SKM-1 (cell line): ENCODE measurements around the gene ABLIM1.

ENCODE experiments used
- DNase-seq: peaks from one replicate; lab custom pipeline; 2025; ENCODE audit not compliant: unreplicated experiment; lab: John Stamatoyannopoulos, UW

Gene ABLIM1

DNA sequence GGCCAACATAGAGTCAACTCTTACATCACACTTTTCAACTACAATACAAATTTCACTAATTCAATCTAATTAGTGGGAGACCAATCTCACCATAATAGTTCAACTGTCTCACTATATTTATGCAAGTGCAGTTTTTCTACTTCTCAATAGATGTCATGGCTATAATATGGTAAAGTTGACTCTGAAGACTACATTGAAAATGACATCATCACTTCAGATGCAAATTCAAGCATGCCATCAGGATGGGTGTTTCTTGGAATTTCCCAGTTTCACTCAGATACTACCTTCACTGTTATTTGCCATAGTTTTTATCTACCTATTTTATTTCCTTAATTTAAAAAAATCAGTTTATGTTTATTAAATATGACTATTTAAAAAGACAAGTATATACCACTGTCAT, 67.1 kb downstream of the ABLIM1 start:
- no peak for DNase-seq

DNA sequence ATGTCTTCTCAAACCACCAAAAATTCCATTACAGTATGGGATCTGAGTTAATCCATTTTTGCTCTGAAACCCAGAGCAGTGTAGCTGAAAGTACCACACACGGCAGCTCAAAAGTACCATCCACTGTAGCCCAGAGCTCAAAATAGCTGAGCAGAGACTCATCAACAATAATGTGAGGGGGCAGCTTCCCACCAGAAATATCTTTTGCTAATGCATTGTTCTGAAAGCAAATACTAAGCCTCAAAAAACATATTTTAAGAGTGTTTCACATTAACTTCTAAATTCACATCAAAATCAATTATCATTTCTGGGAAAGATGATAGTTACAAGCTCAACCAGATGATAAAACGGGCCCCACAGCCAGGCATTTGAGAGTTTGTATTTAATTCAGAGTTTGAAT, 73.7 kb downstream of the ABLIM1 start:
- no peak for DNase-seq

DNA sequence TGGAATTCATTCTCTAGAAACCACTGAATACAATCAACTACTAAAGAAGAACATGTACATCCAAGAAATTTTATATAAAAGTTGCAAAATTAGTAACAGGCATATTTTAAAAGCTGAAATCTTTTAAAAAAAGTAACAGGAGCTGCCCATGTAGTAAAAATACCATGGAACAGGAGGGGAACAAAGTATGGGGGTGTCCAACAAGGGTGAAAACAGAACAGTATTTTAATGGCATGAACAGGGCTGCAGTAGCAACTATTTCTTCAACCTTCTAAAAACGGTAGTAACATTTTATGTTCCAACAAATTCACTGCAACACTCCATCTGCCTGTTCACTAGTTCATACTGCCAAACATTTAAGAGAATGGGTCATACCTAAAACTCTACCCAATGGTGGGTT, 77.0 kb downstream of the ABLIM1 start:
- no peak for DNase-seq

DNA sequence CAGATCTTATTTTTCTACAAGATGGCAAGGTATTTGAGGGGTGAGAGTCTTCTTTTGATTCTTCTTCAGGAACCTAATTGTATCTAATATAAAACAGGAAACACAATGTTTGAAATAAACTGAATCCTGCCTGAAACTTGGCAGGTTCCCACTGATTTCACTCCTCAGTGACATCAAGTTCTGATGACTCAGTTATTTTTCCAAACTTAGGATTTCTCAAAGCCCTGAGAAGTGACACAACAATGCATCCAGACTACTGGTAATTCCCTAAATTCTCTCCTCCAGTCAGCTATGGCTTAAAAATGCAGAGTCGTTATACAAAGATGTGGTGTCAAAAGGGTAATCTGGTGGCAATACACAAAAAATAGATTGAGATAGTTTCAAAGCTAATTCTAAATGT, 80.9 kb downstream of the ABLIM1 start:
- DNase-seq = no peak

DNA sequence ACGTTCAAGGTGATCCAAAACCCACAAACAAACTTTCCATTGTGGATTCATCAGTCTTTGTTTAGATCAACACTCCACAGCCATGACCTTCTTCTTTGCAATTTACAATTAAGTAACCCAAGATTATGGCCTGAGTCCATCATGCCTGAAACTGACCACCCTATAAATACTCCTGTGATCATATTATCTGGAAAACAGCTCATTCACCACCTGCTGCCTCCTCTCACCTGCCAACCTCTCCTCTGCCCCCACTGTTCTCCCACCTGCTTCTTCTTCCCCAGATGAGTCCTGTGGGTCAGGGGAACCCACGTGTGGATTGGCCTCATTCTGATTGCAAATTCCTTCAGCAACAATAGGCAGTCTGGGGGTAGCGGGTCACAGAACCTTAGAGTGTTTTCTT, 81.4 kb downstream of the ABLIM1 start:
- DNase-seq = no peak

DNA sequence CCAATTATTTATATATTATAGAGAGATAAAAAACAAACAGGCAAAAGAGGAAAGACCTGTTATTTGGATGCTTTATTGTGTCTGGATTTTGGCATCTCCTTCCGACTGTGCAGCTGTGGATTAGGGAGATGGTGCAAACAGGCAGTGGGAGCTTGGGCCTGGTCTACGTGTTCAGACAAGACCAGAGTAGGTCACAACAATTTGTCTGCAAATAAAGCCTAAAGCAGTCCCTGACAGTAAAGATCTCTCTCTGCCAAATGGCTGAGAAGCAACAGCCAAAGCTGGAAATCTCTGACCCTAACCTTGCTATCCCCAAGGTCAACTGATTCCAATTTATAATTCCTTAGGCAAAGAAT, 82.0 kb downstream of the ABLIM1 start:
- DNase-seq = no peak

DNA sequence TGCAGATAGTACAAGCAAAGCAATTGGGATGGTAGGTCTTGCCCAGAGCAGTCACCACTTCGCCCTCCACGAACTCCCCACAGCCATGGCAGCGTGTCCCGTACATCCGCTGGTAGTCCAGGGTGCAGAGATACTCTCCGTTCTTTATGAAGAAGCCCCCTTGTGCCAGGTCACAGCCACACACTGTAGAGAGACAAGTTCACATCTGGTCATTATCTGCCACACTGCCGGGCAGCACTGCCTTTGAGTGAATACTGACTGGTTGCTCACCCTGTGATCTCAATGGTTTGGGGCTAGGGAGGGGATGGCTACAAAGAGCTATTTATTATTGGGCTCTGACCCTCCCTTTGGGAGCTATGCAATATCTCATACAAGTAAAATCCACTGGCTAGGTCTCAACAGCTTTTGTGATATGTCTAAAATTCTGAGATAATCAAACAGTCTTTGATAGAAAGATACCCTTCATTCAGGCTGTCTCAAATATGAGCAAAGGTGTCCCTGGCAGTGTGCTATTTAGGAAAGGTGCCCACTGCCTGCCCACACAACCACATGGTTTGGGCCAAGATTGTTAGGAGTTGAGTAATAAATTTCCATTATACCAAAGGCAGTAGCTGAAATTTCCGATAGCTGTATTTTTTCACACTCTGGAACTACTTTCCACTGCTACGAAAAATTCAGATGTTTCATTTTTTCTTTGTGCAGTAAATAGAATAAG, 82.5 kb downstream of the ABLIM1 start:
- DNase-seq = no peak

DNA sequence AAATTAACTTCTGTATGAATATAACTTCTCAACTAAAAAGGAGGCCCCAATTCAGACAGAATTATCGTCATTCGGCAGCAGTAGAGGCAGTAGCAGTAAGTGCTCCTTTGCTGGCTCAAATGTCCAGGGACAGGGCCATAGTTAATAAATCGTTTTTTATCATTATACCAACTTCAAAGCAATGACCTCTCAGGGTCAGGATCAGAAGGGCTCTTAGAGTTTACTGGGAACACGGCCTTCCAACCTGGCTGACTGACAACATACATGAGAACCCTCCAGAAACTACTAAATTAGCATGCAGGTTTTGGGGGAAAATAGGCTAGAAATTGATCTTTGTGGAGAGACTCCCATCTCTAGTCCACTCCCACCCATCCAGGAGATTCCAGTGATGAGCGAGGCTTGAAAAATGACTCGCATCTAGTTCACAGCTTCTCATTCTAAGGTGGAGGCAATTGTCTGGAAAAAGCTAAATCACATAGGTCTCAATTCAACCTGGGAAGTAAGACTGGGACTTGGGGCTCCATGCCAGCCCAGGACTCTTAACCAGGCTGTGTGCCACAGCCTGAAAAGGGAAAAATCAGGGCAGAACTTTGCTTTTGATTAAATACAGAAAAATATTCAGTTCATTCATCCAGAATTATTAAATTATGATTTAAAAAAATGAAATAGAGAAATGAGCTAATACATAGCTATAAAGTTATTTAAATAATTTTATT, 84.6 kb downstream of the ABLIM1 start:
- DNase-seq = no peak

DNA sequence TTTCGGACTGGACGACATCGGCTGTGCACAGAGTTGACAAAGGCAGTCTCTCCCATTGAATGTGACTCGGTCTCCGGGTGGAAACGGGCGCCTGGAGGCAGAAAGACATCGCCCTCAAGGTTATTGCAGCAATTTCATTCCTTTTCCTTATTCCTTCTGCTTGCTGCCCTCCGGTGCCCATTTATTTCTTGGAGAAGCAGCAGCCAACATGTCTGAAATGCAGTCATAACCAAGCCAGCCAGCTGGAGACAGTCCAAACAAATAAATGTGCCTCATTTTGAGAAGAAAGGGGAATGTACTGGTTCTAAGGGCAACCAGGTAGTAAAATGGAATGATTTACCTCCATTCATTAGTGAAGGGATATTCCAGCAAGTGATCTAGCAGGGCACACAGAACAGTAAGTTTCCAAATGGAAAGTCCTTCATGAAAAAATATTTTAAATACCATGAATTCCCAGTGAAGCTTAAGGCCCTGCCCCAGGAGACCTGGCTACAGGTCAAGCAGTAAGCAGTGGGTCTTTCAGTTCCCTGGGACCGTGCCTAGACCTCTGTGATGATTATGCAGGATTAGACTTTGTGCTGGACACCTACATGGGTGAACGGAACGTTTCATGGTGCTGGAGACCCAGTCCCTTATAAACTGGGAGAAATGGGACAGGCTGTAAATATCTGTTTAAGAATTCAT, 86.6 kb downstream of the ABLIM1 start:
- no peak for DNase-seq

DNA sequence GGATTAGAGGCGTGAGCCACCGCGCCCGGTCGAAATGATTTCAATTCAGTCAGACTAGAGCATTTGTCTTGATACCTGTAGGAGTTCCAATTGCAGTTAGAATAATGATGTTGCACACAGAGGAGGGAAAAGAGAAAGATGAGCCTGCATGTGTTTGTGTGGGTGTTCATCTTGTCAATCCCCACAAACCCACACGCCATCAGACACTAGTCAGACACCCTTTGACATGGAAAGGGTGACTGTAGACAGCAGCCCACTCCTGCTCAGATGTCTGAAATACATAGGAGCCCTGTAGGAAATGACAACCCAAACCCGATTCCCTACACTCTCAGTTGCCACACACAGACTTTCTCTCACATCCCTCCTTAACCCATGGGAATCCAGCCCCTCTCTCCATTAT, 92.0 kb downstream of the ABLIM1 start:
- no peak for DNase-seq

DNA sequence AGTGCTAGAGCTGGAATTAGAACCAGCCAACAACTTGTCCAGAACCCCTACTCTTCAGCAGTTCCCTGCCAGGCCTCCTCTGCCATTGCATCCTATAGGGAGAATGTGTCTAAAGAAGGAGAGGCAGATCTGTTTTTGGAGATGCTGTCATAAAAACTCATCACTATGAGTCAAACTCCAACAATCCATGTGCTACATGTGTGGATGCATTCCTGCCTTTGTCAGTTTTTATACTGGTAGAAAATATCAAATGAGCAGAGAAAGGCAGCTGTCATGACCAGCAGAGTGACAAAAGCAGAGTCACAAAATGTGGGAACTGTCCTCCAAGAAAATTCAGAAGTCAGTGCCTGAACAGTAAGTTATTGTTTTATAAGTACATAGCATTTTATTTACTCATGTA, 93.0 kb downstream of the ABLIM1 start:
- no peak for DNase-seq

DNA sequence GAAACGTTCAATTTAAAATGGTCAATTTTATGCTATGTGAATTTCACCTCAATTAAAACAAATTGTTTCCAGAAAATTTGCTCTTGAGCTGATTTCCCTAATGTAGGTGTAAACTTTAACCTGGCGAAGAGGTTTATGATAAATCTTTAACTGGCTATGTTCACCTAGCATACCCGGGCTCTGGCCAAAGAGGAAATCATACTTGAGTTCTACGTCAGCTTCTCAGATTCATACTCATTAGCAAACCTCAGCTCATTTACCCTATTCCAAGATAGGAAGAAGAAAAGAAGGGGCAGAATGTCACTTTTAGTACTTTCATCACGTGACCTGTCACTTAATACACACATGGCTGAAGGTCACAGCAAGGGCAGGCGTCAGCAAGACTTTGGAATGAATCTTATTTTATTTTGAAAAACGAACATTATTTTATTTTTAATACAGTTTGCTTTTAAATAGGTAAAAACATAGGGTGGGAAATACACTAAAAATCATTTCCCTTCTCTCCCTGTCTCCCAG, 97.0 kb downstream of the ABLIM1 start:
- DNase-seq = no peak

DNA sequence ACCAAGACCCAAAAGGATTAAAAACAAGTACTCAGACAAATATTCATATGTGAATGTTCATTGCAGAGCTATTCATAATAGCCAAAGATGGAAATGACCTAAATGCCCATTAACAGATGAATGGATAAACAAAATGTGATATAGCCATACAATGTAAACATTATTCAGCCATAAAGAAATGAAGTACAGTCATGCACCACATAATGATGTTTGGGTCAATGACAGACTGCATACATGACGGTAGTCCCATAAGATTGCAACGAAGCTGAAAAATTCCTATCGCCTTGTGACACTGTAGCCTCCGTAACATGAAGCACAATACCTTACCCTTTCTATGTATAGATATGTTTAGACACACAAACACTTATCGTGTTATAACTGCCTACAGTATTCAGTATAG, 97.9 kb downstream of the ABLIM1 start:
- DNase-seq = no peak

DNA sequence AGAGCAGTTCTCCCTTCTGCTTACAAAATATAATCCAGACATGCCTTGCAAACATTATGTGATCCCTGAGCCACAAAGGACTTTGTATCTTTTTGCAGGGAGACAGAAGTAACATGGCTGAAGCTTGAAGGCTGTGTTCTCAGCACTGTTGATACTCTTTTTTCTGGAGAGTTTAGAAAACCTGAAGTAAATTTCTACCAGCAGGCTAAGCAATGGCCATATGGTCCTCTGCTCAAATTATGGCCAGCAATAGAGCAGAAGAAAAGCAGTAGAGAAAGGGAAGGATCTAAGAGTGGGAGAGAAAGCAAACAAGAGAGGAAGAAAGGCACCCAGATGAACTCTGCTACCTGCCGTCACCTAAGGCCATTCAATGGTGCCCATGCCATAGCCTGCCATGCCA, 98.4 kb downstream of the ABLIM1 start:
- DNase-seq = no peak

DNA sequence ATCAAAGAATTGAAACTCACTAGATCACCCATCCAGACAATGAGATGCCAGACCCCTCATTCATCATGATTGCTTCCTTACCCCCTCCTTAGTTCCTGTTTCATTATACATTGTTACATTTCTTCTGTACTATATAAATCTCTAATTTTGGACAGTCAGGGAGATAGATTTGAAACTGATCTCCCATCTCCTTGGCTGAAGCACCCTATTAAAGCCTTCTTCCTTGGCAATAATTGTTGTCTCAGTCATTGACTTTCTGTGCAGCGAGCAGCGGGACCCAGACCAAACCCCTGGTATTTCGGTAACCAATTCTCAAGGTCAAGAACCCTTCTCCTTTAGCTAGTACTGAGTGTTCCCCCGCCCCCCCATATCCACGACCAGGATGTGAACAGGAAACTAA, 100.2 kb downstream of the ABLIM1 start:
- no peak for DNase-seq

DNA sequence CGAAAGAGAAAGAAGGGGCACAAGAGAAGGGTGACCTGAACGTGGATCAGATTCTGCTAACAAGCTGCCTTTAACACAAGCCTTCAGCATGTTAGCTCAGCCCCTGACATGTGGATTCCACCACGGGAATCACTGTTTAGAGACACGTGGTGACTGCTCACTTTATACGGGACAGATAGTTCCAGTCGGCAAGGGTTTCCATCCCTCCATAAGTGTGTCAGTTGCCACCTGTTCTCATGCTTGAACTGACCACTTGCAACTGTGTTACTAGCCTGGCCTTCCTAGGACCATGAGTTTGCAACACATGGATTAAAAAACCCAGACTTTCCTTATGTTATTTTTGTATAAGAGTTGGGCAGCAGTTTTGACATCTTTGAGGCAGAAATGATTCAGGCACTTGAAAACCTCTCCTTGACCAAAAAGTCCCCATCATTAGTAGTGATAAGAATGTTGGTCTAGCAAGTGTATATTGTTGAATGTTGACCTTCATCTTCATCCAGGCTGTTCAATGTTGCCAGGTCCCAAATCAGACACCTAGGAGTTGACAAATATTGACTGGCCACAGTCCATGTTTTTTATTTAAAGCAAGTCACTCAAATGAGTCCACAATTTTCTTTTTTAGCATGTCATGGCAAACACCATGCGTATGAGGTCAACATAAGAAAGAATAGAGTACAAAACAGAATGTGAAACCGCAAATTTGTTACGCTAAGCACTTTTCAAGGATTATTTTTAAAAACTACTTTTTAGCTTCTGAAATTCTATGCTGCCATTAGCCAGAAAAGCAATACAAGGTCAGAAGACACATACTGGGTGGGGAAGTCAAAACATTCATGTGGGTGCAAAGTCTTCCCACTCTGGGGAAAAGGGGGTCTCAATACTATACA, 101.6 kb downstream of the ABLIM1 start:
- no peak for DNase-seq

DNA sequence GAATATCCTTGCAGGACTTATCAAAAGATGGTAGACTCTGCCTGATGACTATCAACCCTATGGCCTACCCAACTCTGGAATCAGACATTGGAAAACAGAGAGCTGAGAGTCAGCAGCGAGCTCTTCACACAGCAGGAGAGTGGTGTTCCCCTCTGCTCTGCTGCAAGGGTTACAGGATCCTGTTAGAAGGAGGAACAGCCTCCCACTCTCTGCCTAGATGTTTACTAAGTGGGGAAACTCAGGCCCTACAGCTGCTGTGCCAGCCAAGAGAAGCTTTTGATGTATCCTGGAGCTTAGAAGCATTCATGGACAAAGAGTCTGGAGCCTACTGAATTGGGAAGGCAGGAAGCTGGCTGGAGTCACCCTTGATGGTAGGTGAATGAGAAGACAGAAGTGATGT, 104.6 kb downstream of the ABLIM1 start:
- no peak for DNase-seq

DNA sequence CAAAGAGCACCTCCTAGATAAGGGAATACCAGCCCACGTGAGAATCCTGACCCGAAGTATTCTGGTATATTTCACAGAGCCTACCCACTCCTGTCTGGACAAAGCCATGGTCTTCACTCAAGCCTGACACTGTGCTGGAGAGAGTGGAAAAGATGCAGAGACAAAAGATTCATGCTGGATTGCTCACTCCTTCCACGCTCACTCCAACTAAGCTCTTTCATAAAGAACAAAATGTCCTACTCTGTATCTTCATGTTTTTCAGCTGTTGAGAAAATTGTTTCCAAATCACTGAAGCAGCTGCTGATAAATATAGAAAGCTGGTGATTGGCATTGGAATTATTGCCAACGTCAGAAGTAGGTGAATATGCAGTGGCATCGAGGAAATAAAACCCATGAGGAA, 106.0 kb downstream of the ABLIM1 start:
- DNase-seq = no peak

DNA sequence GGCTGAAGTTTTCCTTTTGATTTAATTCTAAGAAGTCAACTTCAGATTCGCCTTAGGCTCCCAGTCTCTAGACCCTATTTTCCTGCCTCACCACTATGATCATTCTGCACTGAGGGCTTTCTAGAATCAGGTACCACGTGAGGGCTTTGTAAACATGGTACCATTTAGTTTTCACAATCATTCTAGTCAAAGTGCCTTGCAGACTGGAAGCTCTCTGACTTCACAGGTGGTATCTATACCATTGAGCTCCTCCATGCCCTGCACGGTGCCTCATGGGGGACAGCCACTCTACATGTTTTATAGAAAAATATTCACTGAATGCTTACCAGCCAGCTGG, 106.5 kb downstream of the ABLIM1 start:
- DNase-seq = no peak

DNA sequence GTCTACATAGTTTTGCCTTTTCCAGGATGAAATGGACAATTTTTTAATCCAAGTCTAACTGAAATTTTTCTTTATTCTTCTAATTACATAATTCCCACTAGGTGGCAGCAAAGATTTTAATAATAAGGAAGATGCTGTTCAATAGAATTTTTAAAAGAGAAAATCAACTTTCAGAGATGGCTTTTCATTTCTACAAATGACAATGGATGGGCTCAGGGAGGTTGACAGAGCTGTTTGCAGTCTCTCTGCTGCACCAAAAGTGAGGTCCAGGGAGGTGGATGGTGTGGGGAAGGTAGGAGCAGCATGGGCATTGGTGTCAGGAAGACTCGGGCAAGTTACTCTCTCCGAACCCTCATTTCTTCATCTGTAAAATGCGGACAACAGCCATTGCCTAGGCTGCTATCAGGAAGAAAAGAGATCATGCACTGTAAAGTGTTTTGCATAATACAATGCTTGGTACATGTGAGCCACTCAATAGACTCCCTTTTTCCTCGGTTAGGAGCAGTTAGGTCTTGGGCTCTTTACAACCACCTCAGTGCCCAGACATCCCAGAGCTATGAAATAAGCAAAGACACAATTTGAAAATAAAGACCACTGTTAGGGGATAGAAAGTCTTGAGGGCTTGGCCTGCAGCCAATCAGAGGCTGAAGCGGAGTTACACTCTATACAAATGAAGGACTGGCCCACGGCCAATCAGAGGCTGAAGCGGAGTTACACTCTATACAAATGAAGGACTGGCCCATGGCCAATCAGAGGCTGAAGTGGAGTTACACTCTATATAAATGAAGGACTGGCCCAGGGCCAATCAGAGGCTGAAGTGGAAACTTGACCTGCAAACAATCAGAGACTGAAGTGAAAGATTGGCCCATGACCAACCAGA, 107.1 kb downstream of the ABLIM1 start:
- DNase-seq = peak; percentile 23
